GM12891 (cell line): ENCODE results near the gene HAS3.
"Not testable (repeated sequence)": the region's sequence is repeated elsewhere in the genome, so short reads cannot be mapped to it uniquely, and the experiment has no call there.

Experiments used
- DNase-seq: peaks from one replicate; pipeline ENCODE4 v3.0.0; 2011; ENCODE audit warnings: low spot score; ENCODE audit not compliant: insufficient read length
- FAIRE-seq: peaks from 2 replicates; lab custom pipeline; 2011; peaks lifted over from hg19 to GRCh38; lab: Jason Lieb, UNC
- PAX5 ChIP-seq: IDR thresholded peaks from 2 replicates; pipeline ENCODE4 v1.6.1; 2011; ENCODE audit warnings: low read length, moderate library complexity, mild to moderate bottlenecking; ENCODE audit not compliant: insufficient read depth, severe bottlenecking
- POLR2A ChIP-seq: IDR thresholded peaks from 2 replicates; pipeline ENCODE4 v1.6.1; 2011; ENCODE audit warnings: low read depth, low read length, control low read depth
- POLR2AphosphoS5 ChIP-seq: IDR thresholded peaks from 2 replicates; pipeline ENCODE4 v1.6.1; 2011; ENCODE audit warnings: low read depth, low read length, control low read depth
- POU2F2 ChIP-seq: IDR thresholded peaks from 2 replicates; pipeline ENCODE4 v1.6.1; 2011; ENCODE audit warnings: low read depth, mild to moderate bottlenecking, control low read depth, low read length, moderate library complexity
- SPI1 ChIP-seq: IDR thresholded peaks from 2 replicates; pipeline ENCODE4 v1.6.1; 2011; ENCODE audit warnings: low read depth, low read length, control low read depth
- TAF1 ChIP-seq: IDR thresholded peaks from 2 replicates; pipeline ENCODE4 v1.6.1; 2011; ENCODE audit warnings: low read depth, low read length, control low read depth

Gene HAS3

GRCh38 chr16:69141936-69142335 lies 36.5 kb downstream of the HAS3 start:
- TF ChIP-seq TAF1: no peak
- no peak for TF ChIP-seq PAX5
- TF ChIP-seq POLR2A: no peak
- no peak for TF ChIP-seq POLR2AphosphoS5
- no peak for TF ChIP-seq SPI1
- TF ChIP-seq POU2F2: no peak
- DNase-seq (no peak), FAIRE-seq (no peak)

GRCh38 chr16:69143116-69143515 lies 37.7 kb downstream of the HAS3 start:
- no peak for FAIRE-seq
- DNase-seq: no peak

GRCh38 chr16:69145658-69146057 lies 40.2 kb downstream of the HAS3 start:
- TF ChIP-seq TAF1 (no peak), POLR2A (no peak), PAX5 (no peak), POU2F2 (no peak), SPI1 (no peak), POLR2AphosphoS5 (no peak)
- no peak for FAIRE-seq
- no peak for DNase-seq

More at GRCh38 chr16:69143116-69143515, 37.7 kb downstream of the HAS3 start:
- no peak for TF ChIP-seq PAX5
- no peak for TF ChIP-seq POU2F2

- not testable (repeated sequence) for DNase-seq, FAIRE-seq
These were observed 44.2 kb downstream of the HAS3 start for GRCh38 chr16:69149621-69150020.

GRCh38 chr16:69150146-69150865 lies 44.9 kb downstream of the HAS3 start:
- DNase-seq (peak; percentile 32), FAIRE-seq (no peak)
- TF ChIP-seq POU2F2: no peak
- TF ChIP-seq POLR2A: no peak
- no peak for TF ChIP-seq SPI1
- no peak for TF ChIP-seq PAX5
- TF ChIP-seq TAF1: no peak
- no peak for TF ChIP-seq POLR2AphosphoS5

- TF ChIP-seq SPI1 (no peak), POLR2AphosphoS5 (no peak), POLR2A (no peak), PAX5 (no peak), TAF1 (no peak), POU2F2 (no peak)
- DNase-seq (no peak), FAIRE-seq (no peak)
These were observed 51.7 kb downstream of the HAS3 start for GRCh38 chr16:69157196-69157595.

GRCh38 chr16:69160192-69160591 lies 54.7 kb downstream of the HAS3 start:
- DNase-seq (no peak), FAIRE-seq (no peak)

GRCh38 chr16:69165584-69165983 lies 60.1 kb downstream of the HAS3 start:
- TF ChIP-seq PAX5: no peak
- TF ChIP-seq POLR2A: no peak
- no peak for TF ChIP-seq POU2F2
- no peak for TF ChIP-seq SPI1
- TF ChIP-seq TAF1: no peak
- no peak for TF ChIP-seq POLR2AphosphoS5
- no peak for DNase-seq

More at GRCh38 chr16:69160192-69160591, 54.7 kb downstream of the HAS3 start:
- TF ChIP-seq PAX5 (no peak), SPI1 (no peak), POLR2A (no peak), POLR2AphosphoS5 (no peak)

GRCh38 chr16:69166221-69166833 lies 60.9 kb downstream of the HAS3 start:
- DNase-seq: no peak
- FAIRE-seq: no peak

More at GRCh38 chr16:69165584-69165983, 60.1 kb downstream of the HAS3 start:
- no peak for FAIRE-seq

More at GRCh38 chr16:69166221-69166833, 60.9 kb downstream of the HAS3 start:
- TF ChIP-seq PAX5 (no peak), POLR2A (no peak), SPI1 (no peak), TAF1 (no peak), POLR2AphosphoS5 (no peak), POU2F2 (no peak)
